Limb (tissue), 2 donors: ENCODE data around the gene PDZD8.

ENCODE experiments used
- DNase-seq, 2 donors: peaks; one replicate each; pipeline ENCODE4 v3.0.0-alpha.2; 2016; ENCODE audit errors: extremely low spot score in 2 of 2

Gene PDZD8, protein sequence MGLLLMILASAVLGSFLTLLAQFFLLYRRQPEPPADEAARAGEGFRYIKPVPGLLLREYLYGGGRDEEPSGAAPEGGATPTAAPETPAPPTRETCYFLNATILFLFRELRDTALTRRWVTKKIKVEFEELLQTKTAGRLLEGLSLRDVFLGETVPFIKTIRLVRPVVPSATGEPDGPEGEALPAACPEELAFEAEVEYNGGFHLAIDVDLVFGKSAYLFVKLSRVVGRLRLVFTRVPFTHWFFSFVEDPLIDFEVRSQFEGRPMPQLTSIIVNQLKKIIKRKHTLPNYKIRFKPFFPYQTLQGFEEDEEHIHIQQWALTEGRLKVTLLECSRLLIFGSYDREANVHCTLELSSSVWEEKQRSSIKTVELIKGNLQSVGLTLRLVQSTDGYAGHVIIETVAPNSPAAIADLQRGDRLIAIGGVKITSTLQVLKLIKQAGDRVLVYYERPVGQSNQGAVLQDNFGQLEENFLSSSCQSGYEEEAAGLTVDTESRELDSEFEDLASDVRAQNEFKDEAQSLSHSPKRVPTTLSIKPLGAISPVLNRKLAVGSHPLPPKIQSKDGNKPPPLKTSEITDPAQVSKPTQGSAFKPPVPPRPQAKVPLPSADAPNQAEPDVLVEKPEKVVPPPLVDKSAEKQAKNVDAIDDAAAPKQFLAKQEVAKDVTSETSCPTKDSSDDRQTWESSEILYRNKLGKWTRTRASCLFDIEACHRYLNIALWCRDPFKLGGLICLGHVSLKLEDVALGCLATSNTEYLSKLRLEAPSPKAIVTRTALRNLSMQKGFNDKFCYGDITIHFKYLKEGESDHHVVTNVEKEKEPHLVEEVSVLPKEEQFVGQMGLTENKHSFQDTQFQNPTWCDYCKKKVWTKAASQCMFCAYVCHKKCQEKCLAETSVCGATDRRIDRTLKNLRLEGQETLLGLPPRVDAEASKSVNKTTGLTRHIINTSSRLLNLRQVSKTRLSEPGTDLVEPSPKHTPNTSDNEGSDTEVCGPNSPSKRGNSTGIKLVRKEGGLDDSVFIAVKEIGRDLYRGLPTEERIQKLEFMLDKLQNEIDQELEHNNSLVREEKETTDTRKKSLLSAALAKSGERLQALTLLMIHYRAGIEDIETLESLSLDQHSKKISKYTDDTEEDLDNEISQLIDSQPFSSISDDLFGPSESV

DNA sequence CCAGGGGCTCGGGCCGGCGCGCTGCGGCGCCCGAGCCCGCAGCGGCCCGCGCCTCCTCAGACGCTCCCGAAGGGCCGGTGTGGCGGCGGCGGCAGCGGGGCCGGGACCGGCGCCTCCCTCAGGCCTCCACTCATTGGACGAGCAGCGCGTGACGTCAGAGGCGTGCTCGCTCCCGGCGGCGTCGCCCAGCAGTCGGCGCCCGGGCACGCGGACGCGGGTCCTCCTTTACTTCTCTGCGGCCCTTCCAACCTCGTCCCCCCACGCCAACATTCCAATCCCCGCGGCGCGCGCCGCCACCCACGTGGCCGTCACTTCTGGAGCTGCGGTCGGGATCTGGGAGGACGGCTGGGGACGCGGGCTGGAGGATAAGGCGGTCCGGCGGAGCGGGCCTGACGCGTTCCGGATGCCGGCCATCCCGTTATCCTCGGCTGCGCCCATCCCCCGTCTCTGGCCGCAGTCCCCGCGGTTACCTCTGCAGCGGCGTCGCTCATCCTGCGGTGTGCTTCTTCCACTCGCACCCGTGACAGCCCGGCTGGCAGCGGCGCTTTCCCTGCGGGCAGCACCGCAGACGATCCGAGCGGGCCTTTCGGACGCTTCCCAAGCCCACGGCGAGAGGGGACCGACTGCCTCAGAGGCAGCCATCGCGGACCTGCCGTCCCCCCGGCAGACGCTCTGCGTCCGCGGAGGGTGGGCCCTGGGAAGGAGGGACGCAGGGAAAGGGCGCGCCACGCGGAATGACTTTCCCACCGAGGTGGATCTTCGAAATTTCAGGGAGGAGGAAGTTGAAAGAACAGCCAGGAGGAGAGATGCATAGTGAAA is at the start of gene PDZD8:
TSS of gene PDZD8 (minus strand) at position 81 of the 819 bp plus-strand sequence. CDS start 213 bp downstream, outside the sequence.
- DNase-seq, result peak; percentile 94 to 97

DNA sequence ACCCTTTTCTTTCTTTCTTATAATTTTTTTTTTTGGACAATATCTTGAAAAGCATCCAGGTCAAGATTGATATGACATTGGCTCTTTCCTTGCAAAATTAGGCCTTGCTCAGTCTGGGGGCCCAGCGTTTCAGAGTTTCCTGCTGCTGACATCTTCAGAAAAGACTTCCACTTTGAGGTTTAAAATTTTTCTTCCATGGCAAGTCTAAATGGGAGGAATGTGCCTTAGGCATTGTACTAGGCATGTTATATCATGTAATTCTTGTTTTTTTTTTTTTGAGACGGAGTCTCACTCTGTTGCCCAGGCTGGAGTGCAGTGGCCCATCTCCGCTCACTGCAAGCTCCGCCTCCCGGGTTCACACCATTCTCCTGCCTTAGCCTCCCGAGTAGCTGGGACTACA is 48.9 kb upstream of the PDZD8 start:
- no peak for DNase-seq

DNA sequence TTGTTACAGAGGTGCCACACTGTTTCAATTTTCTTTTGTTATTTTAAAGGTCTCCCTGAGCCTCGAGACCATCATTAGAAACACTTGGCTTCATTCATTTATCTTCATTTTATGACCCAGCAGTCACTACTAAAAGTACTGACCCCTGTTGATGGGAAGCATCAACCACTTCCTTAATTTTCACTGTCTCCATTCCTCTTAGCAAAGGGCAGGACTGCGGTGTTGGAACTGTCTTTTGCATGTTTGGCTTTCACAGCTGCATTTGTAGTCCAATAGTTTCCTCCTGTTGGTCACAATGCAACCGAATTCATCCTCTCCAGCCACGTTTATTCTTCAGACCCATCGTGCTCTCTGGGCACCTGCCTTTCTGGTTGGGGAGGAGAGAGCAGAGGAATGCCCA is 46.7 kb upstream of the PDZD8 start:
- no peak for DNase-seq

DNA sequence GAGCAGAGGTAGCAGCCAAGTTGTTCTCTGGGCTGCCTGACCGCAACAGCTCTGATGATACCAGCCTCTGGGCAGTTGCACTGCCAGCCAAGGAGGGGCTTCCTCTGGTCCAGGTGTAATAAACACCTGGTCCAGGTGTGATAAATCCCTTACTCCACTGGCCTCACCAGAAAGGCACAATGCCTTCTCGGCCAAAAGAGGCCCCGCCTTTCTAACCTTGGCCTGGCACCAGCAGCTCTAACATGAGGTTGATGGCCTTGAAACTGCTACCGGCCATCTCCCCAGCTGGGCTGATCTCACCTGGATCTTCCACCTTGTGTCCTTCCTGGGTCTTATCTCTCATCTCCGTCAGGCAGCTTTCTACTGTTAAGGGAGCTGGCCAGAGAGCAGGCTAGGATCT is 45.5 kb upstream of the PDZD8 start:
- no peak for DNase-seq

DNA sequence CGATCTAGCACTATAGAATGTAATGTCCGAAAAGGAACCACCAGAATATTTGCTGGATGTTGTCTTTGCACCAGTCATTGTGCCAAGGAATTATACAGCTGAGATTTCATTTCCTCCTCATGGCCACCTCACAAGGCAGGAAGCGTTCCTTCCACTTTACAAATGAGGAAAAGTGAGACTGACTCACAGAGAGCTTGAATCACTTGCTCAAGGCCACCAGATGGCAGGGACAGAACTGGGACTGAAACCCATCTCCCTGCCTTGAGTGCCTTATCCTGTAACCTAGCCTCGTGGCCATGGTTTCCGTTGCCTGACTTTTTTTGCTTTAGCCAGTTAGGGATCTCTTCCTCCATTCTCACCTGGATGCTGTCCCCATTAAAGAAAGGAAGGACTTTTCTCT is 44.7 kb upstream of the PDZD8 start:
- no peak for DNase-seq

DNA sequence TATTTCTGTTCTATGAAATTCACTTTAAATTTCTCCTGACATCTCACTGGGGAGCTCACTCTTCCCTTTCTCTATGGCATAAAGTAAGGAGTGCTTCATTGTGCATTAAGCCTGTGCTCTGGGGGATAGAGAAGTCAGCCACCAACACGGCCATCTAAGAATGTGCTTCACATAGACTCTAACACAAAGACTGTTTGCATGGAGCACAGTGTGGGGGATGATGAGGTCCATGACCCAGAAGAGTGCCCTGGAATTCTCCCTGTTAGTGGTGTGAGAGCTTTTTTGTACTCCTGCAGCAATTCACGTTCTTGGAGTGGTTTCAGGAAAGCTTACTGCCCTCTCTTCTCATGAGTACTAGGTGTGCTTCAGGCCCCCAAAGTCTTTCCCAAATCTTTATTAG is 43.9 kb upstream of the PDZD8 start:
- no peak for DNase-seq

DNA sequence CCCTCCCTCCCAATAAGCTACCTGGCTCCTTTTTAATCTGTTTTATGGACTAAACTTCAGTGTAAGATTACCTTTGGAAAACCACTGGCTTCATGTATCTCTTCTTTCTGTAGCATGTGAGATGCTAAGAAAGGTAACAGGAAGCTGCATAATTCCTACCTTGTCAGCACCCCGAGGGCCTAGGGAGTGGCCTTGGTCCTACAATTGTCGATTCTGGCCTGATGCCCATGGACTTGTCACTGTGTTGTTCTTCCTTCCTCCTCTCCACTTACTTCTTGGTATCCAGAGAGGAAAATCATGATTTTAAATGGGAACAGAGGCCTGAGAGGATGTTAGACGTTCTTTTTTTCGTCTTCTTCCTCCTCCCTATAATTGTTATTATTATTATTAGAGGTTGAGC is 42.9 kb upstream of the PDZD8 start:
- no peak for DNase-seq

DNA sequence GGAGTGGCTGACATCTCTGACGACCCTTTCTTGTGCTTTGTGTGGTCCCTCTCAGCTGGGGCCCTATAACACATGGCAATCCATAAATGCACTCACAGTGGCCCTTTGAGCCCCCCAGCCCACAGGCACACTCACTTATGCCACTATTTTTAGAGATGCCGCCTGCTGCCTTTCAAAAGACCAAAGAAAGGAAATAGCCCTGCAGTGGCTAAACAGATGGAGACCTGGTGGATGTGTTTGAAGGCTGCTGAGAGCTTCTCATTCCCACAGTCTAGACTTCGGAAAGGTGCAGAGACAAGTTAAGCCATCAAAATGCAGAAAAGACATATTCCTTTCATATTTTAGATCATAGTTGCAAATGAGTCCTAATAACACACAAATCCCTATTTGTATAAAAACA is 42.0 kb upstream of the PDZD8 start:
- no peak for DNase-seq

DNA sequence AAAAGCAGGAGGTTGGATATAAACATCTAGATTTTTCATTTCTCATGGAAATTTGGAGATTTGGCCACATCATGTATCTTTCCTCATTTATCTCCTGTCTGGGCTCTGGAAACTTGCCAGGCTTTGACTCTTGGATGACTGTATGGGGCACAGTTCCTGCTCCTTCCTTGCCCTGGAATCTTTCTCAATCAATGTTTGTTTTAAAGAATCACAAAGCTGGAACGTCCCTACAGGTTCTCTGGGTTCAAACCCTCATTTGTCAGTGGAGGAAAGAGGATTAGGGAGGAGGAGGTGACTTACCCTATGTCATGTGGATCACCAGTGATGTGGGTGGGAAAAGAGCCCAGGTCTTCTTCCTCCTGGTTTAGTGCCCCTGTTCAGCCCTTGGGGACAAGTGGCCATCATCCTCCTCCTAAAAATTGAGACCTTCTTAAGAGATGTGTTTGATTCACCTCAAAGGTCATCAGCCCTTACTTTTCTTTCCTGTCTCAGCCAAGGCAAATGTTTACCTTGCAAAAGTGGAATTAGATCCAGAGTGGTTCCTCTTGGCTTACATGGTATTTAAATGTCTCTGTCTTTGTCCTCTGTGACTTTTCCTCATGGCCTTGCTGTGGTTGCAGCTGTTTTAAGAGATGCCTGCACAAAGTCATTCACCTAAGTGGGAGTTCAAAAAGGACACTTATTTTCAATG is 38.8 kb upstream of the PDZD8 start:
- no peak for DNase-seq

DNA sequence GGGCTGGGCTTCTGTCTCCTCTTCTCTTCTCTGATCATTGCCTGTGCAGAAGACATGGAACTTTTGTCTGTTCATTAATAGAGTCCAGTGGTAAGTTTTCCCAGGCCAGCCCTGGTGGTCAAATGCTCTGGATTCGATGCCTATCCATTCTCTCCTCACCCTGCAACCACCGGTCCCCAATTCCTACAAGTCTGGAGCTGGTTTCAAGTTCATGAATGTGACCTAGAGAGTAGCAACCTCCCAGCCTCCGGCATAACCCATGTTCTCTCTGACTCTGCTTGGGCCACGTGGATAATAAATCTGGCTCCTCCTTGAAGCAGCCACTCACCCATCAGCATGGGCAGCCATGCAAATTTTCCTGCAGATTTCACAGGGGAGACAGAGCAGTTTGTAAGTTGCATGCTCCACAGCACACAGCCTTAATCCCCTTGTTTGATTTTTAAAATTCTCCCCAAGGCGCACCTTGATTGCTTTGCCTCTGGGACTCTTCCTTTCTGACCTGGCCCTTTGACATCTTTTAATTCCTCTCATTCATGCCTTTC is 37.3 kb upstream of the PDZD8 start:
- no peak for DNase-seq

DNA sequence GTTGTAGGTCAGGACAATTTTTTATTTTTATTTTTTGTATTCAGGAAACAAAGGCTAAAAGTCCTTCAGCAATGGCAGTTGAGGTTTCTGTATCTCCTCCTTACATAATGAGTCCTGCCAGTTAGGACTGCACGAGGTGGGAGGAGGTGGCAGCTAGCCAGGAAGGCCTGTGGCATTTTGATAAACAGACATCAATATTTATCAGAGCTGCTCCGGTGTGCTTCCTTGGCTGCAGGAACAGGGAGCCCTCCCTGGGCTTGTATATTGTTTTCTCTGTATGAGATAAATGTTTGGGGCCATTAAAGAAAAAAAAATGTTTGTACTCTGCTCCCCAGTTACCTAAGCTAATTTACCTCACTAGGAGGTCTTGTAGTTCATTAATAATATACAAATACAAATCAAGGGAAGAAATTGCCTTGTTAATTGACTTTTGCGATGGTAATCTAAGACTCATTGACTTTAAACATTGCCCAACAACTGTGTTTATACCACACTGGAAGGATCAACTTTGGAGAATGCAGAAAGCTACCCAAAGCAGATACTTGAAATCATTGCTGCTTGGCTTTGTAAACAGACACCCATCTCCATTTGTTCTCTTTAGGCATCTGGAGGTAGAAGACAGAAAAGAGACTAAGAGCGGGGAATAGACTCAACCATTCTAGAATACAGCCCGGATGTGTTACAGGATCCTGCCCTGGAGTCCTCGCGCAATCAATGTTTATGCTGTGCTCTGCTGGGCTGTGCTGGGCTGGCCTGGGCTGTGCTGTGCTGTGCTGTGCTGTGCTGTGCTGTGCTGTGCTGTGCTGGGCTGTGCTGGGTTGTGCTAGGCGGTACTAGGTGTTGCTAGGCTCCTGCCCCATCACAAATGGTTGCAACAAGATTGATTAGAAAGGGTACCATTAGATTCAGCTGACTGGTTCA is 36.5 kb upstream of the PDZD8 start:
- no peak for DNase-seq

DNA sequence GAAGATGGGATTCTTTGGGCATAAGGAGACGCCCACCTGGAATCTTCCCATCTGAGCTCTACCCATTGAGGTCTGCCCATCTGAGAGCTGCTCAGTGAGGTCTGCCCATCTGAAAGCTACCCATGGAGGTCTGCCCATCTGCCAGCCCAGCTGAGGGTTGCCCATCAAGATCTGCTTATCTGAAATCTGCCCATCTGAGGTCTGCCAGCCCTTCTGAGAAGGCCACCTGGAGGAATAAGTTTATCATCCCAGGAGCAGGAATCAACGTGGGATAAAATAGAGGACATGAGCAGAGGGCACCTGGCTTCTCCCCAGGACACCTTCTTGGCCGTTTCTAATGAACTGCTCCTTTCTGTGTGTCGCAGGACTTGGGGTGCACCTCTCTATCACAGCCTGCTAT is 35.3 kb upstream of the PDZD8 start:
- no peak for DNase-seq

DNA sequence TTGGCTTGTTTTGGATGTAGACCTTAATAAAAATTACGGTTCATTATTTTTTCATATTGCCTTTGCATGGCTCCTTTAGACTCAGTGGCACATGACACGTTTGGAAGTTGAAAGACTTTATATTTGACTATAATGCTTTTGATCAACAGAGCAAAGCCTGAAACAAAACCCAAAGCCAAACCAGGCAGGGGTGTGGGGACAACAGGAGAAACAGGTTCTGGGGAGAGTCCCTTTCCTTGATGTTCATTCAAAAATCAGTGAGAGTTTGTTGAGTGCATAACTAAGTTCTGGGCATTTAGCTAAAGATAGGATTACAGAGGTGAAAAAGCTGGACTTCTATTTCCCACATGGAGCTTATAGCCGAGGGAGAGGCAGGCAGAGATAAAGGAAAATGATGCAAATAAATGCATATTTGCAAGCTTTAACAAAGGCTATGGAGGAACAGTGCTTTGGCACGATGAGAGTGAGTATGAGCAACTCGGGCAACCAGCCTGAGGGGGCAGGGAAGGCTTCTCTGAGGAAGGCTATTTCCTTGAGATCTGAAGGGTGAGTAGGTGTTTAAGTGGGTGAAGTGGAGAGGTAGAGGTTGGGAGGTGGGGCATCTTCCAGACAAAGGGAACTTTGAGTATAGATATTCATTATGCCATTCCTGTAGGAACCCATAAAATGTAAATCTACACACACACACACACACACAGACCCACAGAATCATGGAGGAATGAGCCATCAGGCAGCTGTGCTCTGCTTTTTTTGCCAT is 34.5 kb upstream of the PDZD8 start:
- no peak for DNase-seq

DNA sequence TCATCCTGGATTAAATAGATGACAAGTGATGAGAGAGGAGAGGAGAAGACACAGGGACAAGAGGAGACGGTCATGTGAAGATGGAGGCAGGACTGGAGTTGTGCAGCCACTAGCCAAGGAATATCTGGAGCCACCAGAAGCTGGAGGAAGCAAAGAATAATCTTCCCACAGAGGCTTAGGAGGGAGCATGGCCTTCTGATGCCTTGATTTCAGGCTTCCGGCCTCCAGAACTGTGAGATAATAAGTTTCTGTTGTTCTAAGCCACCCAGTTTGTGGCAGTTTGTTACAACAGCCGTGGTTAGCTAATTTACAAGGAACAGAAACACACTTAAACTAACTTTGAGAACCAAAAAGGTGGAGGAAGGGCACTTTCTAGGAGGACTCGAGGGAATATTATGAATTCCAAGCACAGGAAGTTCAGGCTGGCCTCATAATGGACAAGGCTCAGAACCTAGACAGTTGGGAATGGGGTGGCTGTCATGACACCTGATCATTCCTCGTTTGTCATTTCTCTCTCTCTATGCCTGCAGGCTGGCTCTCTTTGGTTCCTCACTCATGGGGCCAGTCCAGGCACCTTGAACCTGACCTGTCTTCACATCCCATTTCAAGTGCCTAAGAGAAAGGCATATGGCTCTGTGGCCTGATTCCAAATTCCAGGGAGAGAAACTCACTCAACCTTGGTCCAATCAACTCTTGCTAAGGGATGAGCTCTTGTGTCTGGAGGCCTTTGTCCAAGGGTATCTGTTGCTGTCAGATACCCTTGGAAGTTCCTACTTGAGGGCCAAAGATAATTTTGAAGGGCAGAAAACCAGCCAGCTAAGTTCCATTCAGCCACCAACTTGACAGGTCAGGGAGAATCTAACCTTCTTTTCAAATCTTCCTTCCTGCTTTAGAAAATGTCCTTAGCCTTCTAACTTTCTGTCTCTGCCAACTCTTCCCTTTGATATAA is 33.5 kb upstream of the PDZD8 start:
- no peak for DNase-seq

DNA sequence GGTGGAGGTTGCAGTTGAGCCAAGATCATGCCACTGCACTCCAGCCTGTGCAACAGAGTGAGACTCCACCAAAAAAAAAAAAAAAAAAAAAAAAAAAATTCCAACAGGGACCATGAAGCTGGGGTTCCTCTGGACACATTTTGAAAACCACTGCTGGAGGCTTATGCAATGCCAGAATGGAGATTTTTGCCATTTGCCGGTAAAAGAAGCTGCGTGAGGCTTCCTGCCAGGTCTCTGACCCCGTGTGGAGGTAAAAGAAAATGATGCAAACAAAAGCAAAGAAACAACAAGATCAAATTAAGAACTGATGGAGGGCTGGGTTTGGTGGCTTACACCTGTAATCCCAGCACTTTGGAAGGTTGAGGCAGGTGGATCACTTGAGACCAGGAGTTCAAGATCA is 30.5 kb upstream of the PDZD8 start:
- DNase-seq, result no peak

DNA sequence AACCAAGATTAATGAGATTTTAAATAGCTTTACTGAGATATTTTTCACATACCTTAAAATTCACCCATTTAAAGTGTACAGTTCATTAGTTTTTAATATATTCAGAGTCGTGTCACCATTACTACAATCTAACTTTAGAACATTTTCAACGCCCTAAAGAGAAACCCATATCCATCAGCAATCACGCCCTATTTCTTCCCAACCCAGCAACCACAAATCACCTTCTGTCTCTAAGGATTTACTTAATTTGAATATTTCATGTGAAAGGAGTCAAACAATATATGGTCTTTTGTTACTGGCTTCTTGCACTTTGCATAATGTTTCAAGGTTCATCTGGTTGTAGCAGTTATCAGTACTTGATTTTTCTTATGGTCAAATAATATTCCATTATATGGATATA is 25.1 kb upstream of the PDZD8 start:
- no peak for DNase-seq
